DMS153 treated with DMSO at 0.1 percent for 48 hours (cell line): Measurements from ENCODE around the gene SPACA7.

Experiments used
- DNase-seq: peaks from one replicate; lab custom pipeline; 2025; ENCODE audit not compliant: unreplicated experiment; lab: John Stamatoyannopoulos, UW

Gene SPACA7

GRCh38 chr13:112376050-112376681 lies at the start of gene SPACA7:
Gene SPACA7 (plus strand): TSS chr13:112376355. CDS start chr13:112376386, 31 bp downstream.
- no peak for DNase-seq

GRCh38 chr13:112326821-112327370 lies 49.3 kb upstream of the SPACA7 start:
- no peak for DNase-seq

- DNase-seq: no peak
These were observed 47.2 kb upstream of the SPACA7 start for GRCh38 chr13:112328936-112329335.

- no peak for DNase-seq
These were observed 46.8 kb upstream of the SPACA7 start for GRCh38 chr13:112329376-112329775.

- DNase-seq: no peak
These were observed 46.1 kb upstream of the SPACA7 start for GRCh38 chr13:112330066-112330465.

- no peak for DNase-seq
These were observed 45.4 kb upstream of the SPACA7 start for GRCh38 chr13:112330479-112331381.

GRCh38 chr13:112331675-112332074 lies 44.5 kb upstream of the SPACA7 start:
- DNase-seq: no peak

GRCh38 chr13:112332727-112333126 lies 43.4 kb upstream of the SPACA7 start:
- no peak for DNase-seq

GRCh38 chr13:112333756-112334543 lies 42.2 kb upstream of the SPACA7 start:
- DNase-seq: no peak

- no peak for DNase-seq
These were observed 41.0 kb upstream of the SPACA7 start for GRCh38 chr13:112335135-112335534.

GRCh38 chr13:112341446-112341845 lies 34.7 kb upstream of the SPACA7 start:
- DNase-seq: no peak

- DNase-seq: no peak
These were observed 34.0 kb upstream of the SPACA7 start for GRCh38 chr13:112341976-112342735.

- no peak for DNase-seq
These were observed 33.3 kb upstream of the SPACA7 start for GRCh38 chr13:112342841-112343361.

GRCh38 chr13:112343591-112343990 lies 32.6 kb upstream of the SPACA7 start:
- no peak for DNase-seq

GRCh38 chr13:112345826-112346172 lies 30.4 kb upstream of the SPACA7 start:
- no peak for DNase-seq

- DNase-seq: peak; percentile 61
These were observed 29.8 kb upstream of the SPACA7 start for GRCh38 chr13:112346173-112346898.

- no peak for DNase-seq
These were observed 29.3 kb upstream of the SPACA7 start for GRCh38 chr13:112346899-112347229.

GRCh38 chr13:112347986-112348385 lies 28.2 kb upstream of the SPACA7 start:
- no peak for DNase-seq

GRCh38 chr13:112348642-112349345 lies 27.4 kb upstream of the SPACA7 start:
- DNase-seq: no peak
